ENCODE data around the gene GDI2.
"Not testable (repeated sequence)": the region's sequence is repeated elsewhere in the genome, so short reads cannot be mapped to it uniquely, and the experiment has no call there.

The GDI2 gene

GRCh38 chr10:5827841-5828240 lies 14.6 kb upstream of the GDI2 start:
- no peak for DNase-seq (ENCODE audit: low spot score)

DNA sequence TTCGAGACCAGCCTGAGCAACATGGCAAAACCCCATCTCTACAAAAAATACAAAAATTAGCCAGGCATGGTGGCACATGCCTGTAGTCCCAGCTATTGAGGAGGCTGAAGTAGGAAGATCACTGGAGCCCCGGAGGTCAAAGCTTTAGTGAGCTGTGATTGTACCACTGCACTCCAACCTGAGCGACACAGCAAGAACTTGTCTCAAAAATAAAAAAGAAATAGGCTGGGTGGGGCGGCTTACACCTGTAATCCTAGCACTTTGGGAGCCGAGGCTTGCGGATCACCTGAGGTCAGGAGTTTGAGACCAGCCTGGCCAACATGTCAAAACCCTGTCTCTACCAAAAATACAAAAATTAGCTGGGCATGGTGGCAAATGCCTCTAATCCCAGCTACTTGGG lies 13.3 kb upstream of the GDI2 start:
- DNase-seq (ENCODE audit: low spot score) = not testable (repeated sequence)

- peak; percentile 48 for DNase-seq (ENCODE audit: low spot score)
Measured at GRCh38 chr10:5818894-5819293, 5.7 kb upstream of the GDI2 start.

DNA sequence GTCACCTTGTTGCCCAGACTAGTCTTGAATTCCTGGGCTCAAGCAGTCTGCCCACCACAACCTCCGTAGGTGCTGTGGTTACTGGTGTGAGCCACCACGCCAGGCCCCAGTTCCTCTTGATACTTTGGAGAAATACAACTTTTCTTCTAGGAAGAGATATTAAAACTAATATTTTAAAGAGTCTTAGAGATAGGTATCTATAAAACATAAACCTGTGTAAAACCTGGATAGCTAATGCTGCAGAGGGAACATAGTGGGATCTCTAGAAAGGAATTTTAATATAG lies 4.8 kb upstream of the GDI2 start:
- no peak for DNase-seq (ENCODE audit: low spot score)

- peak; percentile 46 for DNase-seq (ENCODE audit: low spot score)
Measured at GRCh38 chr10:5817322-5818047, 4.3 kb upstream of the GDI2 start.

GRCh38 chr10:5816170-5816569 lies 2.9 kb upstream of the GDI2 start:
- DNase-seq (ENCODE audit: low spot score) = peak; percentile 82

- DNase-seq (ENCODE audit: low spot score) = peak; percentile 73
Measured at GRCh38 chr10:5814110-5815107, 1.2 kb upstream of the GDI2 start.

DNA sequence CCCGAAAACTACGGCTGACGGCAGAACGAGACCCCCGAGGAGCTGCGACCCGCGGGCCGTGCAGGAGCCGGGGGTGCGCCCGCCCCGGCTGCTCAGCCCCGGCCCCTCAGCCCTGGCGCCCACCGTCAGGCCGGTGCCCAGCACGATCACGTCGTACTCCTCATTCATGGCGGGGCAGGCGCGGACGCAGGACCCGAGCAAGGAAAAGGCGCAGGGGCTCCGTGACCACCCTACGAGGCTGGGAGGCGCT lies 218 bp downstream of the GDI2 start:
- no peak for DNase-seq (ENCODE audit: low spot score)

DNA sequence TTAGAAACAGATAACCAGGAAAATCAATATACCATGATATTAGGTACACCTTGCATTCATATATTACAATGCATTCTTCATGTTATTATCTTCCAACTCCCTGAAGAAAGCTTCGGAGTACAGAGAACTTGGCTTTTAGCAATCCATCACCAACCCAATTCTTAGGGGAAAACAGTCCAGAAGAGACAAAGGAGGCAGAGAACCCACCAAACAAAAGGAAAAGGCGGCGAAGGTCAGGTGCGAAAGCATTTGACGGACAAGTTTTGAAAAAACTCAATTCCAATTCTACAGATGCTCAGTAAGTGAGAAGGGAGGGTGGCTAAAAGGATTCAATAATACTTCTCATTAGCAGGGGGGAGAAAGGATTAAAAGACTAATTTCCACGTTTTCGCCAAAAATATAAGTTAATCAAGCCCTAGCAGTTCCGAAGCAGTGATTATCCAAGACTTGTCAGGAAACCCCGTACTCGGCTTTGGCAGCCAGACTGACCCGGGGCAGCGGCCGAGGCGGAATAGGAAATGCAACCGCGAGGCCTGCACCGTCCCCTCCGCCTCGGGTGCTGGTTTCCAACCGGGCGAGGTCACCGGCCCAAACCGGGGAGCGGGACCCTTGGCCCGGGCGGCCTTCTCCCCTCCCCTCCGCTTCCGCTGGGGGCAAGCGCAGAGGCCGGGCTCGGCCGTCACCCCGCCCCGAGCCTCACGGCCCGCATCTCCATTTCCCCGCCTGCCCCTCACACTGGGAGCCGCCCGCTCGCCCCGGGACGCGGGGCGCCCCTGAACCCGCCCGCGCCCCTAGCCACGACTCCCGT lies 747 bp downstream of the GDI2 start:
- DNase-seq (ENCODE audit: low spot score) = peak; percentile 59

DNA sequence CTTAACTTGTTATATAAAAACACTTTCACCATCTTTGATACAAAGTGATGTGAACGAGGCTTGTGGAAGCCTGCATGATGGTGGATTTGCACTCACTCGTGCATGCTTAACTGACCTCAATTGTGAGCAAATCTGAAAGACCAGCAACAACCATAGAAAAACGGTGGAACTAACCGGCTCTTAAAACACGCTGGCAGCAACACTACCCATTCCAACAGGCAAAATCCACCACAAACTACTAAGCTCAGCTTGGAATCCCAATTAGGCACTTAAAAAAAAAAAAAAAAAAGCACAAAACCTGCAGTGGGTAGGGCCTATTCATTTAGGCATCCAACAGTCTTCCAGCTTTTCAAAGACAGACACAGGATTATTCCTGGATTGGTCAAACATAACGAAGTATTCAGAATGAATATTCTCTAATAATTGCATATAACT lies 1.8 kb downstream of the GDI2 start:
- DNase-seq (ENCODE audit: low spot score) = peak; percentile 44

GRCh38 chr10:5810225-5810624 lies 3.0 kb downstream of the GDI2 start:
- peak; percentile 30 for DNase-seq (ENCODE audit: low spot score)

- DNase-seq (ENCODE audit: low spot score) = peak; percentile 24
Measured at GRCh38 chr10:5809527-5810154, 3.6 kb downstream of the GDI2 start.

GRCh38 chr10:5808783-5809392 lies 4.3 kb downstream of the GDI2 start:
- DNase-seq (ENCODE audit: low spot score) = not testable (repeated sequence)

GRCh38 chr10:5806745-5807144 lies 6.5 kb downstream of the GDI2 start:
- DNase-seq (ENCODE audit: low spot score) = no peak

- no peak for DNase-seq (ENCODE audit: low spot score)
Measured at GRCh38 chr10:5805711-5806110, 7.5 kb downstream of the GDI2 start.

DNA sequence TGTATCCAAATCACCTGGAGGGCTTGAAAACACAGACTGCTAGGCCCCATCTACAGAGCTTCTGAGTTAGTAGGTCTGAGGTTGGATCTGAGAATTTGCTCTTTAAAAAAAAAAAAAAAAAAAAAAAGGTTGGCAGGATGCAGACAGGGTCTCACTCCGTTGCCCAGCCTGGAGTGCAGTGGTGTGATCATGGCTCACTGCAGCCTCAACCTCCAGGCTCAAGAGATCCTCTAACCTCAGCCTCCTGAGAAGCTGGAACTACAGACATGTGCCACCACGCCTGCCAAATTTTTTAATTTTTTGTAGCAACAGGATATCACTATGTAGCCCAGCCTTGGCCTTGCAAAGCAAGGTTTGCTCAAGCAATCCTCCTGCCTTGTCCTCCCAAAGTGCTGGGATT lies 8.0 kb downstream of the GDI2 start:
- no peak for DNase-seq (ENCODE audit: low spot score)

GRCh38 chr10:5804386-5804785 lies 8.8 kb downstream of the GDI2 start:
- DNase-seq (ENCODE audit: low spot score) = no peak

DNA sequence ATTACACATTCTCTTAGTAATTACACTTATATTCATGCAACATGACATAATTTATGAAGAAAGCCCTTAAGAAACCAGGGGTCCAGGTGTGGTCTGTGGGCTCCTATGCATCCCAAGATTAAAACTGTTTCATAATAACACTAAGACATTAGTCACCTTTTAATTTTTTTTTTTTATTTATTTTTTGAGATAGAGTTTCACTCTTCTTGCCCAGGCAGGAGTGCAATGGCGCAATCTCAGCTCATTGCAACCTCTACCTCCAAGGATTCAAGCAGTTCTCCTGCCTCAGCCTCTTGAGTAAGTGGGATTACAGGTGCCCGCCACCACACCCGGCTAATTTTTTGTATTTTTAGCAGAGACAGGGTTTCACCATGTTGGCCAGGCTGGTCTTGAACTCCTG lies 12.5 kb downstream of the GDI2 start:
- no peak for DNase-seq (ENCODE audit: low spot score)

DNA sequence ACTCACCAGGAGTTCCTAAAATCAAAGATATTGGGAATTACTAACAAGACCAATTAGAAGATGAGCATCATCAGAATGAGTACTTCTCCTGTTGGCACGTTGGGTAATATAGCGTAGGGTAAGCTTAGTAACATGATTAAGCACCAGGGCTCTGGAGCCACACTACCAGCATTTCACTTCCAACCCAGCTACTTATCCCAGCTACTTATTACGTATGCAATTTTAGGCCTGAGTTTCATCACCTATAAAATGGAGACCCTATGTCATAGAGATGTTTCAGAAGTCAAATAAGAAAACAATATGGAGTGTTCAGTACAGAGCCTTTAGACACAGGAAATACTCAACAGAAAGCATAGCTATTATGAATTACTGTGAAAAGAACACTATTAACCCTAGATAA lies 19.0 kb downstream of the GDI2 start:
- no peak for DNase-seq (ENCODE audit: low spot score)

DNA sequence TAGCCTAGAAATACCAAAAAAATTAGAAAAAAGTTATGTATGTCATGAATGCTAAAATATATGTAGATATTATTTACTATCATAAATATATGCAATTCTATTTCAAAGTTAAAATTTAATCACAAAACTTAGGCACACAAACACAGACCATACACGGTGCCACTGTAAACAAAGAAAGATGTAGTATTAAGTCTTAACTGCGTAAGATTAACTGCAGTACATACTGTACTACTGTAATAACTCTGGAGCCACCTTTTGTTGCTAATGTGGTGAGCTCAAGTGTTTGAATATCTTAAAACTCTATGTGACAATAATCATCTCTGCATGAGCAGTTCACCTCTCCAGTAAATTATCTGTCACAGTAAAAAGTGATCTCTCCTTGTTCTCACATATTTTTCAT lies 23.6 kb downstream of the GDI2 start:
- no peak for DNase-seq (ENCODE audit: low spot score)

DNA sequence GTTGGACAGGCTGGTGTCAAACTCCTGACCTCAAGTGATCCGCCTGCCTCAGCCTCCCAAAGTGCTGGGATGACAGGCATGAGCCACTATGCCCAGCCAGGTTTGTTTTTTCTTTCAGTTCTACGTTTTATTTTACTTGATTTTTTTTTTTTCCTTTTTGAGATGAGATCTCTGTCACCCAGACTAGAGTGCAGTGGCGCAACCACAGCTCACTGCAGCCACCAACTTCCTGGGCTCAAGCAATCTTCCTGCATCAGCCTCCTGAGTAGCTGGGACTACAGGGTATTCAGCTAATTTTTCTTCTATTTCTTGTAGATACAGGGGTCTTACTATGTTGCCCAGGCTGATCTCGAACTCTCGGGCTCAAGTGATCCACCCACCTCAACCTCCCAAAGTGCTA lies 24.3 kb downstream of the GDI2 start:
- DNase-seq (ENCODE audit: low spot score) = no peak

DNA sequence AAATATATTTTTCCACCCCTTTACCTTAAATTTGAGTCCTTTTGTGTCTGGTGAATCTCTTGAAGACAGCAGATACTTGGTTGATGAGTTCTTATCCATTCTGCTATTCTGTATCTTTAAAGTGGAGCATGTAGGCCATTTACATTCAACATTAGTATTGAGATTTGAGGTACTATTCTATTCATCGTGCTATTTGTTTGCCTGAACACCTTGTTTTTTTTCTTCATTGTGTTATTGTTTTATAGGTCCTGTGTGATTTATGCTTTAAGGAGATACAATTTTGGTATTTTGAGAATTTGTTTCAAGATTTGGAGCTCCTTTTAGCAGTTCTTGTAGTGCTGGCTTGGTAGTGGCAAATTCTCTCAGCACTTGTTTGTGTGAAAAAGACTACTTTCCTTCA lies 29.9 kb downstream of the GDI2 start:
- DNase-seq (ENCODE audit: low spot score) = no peak
